Stimulated activated CD8-positive, alpha-beta memory T cell treated with anti-CD3 and anti-CD28 coated beads, Interleukin-7, amount 100 ng/mL, for 4 hours (primary cell): ENCODE results near the gene PACRG.

Source experiments
- DNase-seq, 2 donors: peaks; one replicate each; pipeline ENCODE4 v3.0.0-alpha.2; 2020; ENCODE audit warnings: low read depth in 2 of 2

The PACRG gene

DNA sequence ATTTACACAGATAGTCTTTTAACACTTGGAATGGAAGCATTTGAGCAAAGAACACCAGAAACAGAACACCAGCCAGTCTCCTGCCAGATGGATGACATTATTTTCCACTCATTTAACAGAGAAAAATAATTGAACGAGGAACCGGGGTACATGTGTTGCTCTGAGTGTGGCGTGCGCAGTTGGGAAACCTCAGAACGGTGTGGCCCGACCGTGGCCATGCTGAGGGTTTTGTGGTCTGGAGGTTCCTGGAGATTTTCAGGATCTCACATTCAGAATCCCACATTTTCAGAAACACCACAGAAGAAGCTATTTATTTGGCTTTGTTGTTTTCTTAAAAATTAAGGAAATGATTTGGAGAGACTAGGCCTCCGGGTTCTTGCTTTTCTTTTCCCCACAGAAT is 559.9 kb downstream of the PACRG start:
- no peak for DNase-seq

DNA sequence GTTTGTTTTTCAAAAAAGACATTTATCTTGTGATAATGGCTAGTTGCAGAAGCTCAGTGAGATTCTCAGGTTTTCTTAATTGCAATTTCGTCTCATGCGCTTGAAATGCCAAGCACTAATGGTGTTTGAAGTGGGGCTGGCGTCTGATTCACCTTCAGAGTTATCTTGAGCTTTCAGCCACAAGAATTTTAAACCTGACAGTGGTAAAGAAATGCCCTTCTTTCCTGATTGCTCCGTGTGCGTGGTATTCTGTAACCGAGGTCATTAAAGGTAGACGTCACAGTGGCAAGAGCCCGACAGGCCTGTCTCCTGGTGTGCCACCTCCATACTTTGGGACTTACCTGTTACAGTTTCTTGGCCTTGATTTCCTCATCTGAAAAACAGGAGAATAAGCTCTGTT is 560.3 kb downstream of the PACRG start:
- no peak for DNase-seq

DNA sequence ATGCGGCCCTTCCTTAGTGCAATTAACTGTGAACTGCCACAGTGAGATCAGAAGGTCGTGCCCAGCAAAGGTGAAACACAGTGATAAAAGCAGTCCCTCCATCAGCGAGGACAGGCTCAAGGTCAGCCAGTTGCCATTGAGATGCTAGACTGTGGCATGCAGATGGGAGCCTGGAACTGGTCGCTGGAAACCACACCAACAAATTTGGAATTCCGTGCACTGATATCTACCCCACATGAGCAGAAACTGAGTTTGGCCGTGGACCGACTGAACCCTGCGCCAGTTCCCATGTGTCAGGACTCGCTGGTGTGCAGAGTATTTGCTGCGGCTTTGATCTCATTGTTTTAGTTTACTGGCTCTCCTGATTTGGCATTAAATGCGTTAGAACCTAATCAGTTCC is 561.1 kb downstream of the PACRG start:
- DNase-seq, result no peak

DNA sequence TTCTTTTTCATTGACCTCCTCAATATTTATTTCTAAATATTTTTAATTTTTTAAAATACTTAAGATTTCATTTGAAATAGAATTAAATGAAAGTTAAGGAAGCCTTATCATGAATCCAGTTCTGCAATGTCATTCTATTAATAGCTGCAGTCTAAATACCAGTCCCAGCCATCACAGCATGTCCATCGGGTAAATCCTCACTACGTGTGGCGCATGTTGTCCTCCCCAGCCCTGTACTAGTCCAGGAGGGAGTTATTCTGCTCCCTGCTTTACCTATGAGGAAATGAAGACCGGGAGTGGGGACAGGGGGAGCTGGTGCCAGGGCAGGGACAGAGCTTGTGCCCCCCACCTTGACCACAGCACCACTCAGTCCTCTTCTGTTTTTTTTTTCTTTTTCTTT is 561.7 kb downstream of the PACRG start:
- no peak for DNase-seq

DNA sequence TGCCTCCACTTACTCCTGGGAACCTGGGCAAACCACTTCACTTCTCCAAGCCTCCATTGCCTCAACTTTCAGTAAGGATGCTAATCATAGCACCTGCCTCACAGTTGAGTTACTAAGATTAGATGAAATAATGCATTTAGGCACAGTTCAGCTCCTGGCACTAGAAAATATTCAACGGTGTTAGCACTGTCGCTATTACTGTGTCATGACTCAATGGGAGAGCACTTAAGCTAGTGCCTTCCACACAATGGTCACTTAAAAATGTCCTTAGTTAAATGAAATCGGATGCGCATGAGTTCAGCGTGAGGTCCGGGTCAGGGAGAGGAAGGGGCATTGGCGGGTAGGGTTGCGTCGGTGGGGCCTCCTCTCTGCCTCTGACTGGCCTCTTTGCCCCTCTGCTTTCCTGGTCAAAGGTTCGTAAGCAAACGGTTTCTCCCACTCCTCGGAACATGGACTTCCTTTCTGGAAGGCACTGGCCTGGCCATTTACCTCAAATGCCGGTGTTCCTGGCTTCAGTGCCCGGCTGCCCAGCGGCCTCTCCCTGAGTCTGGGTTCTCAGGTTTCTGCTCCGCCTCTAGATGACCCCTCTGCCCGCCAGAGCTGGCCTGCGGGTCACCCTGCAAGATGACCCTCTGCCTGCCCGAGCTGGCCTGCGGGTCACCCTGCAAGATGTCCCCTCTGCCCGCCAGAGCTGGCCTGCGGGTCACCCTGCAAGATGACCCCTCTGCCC is 562.9 kb downstream of the PACRG start:
- DNase-seq, result no peak

DNA sequence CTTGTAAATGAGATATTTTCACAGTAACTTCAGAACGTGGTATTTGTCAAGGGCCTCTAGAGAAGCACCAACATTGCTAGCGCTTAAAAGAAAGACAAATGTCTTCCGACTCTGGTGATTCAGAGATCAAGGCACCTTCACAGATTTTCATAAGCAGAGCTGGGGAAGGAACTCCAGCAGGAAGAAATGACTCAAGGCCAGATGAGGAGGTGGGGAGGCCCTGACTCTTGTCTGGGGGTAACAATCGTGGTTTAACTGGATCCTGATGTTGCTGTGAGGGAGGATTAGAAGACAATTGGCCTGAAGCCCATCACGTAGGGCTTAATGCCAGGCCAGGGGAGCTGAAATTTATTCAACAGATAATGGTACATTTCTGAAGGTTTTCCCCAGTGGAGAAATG is 563.8 kb downstream of the PACRG start:
- DNase-seq, result no peak

DNA sequence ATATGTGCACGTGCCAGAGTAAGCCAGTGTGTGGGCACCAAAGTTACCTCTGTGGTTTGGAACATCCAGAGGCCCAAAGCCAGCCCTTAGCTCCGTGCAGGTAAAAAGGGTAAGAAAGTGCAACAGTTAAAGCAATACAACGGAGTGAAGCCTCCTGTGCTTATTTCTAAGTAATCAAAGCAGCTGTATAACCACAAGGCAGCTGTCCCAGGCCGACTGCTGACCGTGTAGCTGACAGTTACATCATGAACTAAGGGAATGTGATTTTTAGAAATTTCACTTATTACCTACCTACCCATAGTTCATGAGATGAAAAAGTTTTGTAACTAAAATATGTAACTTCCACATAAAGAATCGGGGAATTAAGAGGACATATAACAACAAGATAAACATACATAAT is 565.5 kb downstream of the PACRG start:
- DNase-seq, result no peak

DNA sequence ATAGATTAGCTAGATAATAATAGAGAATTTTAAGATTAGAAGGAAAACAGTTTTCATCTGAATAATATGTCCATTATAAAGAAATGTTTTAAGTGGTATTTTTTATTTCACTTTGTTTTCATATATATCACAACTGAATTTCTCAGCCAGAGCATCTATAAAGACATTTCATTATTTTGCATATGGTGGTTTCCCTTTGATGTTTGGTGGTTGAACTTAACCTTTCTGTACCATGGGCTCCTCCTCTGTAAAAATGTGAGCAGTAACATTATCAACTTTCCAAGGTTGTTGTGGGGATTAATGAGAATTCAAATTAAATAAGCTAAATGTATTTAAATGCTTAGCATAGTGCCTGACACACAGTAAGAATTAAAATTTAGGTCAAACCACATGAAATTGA is 567.0 kb downstream of the PACRG start:
- DNase-seq, result no peak

DNA sequence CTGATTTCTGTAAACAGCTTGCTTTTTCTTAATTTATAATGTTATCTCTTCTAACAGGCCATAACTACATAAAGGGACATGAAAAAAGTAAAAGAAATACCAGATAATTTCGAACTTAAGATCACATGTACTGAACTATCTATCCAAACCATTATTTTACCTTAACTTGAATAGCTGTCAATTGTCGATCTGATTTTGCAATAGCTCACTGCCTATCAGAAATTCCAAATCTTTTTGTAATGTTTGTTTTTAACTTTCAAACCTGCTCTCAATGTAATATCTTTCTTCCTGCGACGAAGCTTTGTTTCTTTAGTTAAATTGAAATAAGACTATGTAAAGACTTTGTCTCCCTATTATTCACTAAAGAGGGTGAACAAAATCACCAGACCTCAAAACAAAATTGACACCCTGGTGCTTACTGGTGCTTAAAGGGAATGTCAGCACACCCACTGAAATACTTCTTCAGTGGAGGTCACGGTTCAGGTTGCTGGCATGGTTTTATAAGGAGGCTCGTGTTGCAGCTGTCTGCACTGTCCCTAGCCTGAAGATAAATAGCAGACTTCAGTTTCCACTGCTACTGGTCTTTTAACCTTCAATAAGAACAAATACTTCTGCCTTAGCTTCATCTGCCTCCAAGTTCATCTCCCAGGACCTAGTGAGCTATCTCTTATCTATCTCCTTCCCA is 569.2 kb downstream of the PACRG start:
- no peak for DNase-seq

DNA sequence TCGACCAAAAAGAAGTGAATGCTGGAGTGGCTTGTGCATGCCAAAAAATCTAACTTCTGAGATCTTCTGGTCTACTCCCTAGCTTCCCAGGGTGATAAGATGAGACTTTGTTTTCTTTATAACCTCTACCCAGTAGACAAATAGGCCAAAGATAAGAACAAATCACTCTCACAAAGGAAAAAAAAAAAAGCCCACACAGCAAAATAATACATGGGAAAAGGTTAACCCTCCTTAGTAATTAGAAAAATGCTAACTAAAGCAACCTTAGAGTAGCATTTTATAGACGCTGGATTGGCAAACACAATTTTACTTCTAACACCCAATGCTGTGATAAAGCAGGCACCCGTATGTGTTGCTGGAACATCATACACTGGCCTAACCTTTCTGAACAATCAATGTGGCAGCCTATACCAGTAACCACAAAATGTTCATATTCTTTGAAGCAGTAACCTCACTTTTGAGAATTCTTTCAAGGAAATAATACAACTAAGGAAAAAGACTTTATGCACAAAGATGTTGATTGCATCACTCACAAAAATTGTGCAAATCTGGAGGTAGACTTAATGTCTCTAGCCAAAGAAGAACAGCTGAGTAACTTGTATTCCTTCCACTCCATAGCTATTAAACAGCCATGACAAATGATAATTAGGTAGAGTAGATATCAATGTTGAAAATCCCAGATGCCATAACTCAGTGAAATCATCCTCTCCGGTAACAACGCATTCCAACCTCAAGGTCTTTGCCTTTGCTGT is 570.5 kb downstream of the PACRG start:
- DNase-seq, result no peak

DNA sequence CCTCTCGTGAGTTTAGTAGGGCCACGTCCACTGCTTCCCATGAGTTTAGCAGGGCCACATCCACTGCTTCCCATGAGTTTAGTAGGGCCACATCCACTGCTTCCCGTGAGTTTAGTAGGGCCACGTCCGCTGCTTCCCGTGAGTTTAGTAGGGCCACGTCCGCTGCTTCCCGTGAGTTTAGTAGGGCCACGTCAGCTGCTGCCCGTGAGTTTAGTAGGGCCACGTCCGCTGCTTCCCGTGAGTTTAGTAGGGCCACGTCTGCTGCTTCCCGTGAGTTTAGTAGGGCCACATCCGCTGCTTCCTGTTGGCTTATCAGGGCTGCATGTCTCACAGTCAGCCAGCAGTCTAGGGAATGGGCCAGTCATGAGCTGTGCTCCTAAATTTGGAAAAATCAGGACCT is 573.1 kb downstream of the PACRG start:
- DNase-seq, result no peak

DNA sequence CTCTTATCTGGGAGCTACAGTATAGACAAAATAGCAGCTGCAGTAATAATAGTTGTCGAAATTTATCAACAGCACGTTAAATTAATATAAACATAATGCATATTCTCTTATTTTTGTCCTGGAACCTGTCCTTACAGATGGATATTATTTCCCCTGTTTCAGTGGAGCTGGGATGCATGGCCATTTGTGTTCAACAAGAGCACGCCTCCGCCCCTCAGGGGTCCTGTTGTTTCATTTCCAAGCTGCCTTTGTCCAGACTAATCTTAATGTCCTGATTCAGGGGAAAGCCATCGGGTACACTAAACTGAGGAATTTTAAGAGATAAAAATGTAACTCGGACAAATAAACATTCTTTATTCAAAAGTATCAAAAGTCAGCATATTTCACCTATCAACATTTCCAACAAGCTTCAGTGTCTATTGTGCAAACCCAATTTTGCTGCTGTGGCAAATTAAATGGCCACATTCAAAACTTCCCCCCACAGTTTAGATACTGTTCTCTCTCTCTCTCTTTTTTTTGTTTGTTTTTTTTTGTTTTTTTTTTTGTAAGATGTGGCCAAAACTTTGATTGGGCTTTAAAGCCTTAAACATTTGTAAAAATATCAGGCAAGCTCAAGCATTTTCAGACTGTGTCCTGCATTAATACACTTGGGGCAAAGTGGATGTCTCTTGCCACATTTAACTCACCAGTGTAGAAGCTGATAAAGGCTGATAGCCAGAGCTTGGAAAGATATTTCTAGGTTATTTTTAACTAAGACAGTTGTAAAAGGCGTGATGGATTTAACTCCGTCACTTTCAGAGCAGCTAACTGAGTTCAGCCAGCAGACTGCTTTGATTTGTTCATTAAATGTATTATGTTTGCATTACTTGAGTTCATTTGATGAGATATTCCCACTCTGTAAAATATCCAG is 574.2 kb downstream of the PACRG start:
- DNase-seq, result no peak

DNA sequence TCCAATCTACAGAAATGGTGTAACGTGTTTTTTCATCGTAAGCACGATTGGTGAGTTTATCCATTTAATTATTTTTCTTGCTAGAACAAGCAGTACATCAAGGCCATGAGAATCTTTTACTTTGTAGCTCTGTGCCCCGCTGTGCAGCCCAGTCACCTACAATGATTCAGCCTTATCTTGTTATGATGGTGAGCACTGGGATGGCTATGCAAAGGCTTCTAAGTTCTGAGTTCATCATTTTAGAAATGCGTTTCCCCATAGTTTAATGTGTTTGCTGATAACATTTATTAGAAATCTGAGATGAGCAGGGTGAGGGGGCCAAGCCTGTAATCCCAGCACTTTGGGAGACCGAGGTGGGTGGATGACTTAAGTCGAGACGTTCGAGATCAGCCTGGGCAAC is 575.0 kb downstream of the PACRG start:
- DNase-seq, result no peak

DNA sequence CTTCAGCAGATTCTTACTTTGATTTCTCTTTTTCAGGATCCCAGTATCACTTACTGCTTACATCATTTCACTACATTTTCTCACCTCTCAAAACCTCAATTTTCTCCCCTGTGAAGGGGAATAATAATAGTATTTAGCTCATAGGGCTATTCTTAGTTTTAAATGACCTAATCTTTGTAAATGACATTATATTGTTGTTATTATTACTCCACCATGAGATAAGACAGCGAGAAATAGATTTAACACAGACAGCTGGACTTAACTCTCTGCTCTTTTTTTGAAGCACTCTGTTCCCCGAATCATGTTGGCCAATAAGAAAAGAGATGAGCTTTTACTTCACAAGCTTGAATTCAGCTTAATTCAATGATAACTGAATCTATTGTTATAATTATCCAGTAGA is 578.2 kb downstream of the PACRG start:
- DNase-seq, result no peak

DNA sequence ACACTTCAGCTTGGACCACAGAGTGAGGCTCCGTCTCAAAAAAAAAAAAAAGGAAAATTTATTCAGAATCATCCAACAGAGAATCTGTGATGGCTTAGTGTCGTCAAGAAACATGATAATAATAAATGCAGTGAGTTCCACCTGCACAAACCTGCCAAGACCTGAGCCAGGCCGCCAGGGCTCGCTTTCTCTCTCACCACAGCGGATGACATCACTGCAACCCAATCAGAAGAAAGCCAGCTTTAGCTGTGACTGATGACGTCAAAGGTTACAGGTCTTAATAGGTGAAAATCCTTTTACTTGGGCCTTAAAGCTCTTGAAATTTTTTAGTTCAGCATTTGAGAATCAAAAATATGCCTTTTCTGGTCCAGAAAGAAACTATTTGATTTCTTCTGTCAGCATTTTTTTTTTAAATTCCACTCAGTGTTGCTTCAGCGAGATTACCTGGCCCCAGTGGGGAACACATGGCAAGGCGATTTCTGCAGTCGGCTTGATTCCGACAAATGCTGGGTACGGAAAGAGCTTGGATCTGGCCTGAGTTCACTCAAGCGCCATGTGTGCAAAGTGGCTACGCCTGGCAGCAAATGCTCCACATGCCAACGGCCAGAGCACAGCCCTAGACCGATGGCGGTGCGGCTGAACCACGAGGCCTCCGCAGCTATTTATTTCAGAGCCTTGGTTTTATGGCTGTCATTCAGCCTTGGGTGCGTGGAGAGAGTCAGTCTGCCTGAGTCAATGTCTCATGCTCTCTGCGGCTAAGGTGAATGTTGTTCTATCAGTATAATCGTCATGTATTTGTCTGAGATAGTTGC is 581.1 kb downstream of the PACRG start:
- no peak for DNase-seq

DNA sequence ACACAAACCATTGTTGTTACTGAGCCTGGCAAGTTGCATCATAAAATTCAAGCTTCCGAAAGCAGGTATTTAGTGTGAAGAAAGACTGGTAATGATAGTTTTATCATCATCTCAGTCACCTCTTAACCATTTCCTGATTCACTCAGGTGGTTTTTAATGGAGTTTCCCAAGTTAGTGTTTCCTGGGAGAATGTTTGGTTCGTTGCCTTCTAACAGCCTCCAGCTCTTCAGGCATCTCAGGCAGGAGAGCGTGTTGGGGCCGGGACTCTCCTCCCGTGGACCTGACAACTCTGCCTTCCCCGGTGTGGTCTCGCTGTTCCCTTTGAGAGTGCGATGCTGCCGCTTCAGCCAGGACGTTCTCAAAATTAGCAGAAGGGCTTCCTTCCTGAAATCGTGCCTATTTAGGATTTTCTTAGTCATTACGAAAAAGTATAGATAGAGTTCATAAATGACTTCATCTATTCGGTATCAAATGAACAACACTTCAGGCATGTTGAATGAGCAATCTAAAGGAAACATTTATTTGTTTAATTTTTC is 581.8 kb downstream of the PACRG start:
- no peak for DNase-seq

DNA sequence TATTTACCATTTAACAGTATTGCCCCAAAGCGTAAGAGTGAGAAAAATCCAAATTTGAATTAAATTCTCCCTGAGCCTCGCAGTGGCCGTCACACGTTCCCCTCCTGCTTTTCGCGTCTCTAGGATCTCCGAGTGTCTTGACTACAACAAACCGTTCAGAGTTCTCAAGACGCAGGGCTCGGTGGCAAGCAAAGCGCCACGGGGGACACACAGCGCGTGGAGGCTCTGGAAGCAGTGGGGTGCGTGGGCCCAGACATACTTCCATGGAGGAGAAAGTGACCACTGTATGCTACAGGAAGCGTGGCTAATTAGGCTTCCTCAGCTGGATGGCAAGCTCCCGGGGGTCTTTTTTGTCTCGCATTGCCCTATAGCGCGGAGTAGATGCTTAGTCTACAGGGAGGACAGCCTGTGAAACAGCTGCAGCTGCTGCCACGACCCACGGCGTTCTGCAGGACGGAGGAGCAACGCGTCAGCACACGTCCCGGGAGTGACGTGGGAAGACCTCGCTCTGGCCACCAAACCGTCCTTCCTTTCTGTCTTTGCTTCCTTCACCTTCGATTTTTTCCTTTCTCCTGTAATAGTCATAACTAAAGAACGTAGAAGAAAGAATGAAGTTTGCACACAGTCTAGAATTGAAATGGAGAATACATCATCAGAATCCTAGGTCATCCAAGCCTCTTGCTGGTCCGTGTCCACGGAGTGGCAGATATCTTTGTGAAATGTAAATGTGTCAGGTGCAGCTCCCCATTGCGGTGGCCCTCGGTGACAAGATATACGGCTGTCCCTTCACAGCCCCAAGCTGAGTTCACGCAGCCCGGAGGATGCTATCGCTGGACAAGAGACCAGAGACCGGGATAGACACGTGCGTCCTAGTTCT is 582.6 kb downstream of the PACRG start:
- no peak for DNase-seq

DNA sequence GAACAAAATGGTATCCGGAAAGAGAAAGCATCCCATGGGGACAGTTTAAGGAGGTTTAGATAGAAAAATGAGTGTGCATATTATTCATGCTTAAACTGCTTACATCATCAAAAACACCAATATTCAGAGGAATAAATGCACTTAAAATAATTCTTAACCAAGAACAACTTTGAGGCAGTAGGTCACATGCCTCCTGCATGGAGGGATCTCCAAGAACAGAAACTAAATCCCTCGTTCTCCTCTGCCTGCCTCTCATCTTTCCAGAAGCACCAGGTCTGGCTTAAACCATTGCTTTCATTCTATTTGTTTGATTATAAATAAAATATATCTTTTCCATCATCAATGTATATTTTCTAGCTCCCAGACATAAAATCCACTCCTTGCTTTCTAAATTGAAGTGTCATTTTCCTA is 583.2 kb downstream of the PACRG start:
- no peak for DNase-seq

DNA sequence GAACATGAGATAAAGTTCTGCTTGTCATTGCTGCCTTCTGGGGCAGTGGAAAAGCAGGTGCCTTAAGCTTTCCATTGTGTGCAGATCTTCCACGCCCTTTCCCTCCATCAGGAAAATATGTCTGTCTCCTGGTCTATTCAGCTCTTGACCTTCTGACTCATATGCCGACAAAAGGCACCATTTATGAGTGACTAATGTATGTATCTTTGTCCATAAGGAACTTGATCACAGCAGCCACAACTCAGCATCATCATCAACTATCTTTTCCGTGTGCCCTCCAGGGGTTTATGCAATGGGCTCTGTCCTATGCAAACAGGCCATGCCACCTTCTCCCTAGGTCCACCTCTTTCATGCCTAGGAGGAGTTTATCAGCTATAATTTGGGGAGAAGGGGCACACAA is 584.1 kb downstream of the PACRG start:
- DNase-seq, result no peak

DNA sequence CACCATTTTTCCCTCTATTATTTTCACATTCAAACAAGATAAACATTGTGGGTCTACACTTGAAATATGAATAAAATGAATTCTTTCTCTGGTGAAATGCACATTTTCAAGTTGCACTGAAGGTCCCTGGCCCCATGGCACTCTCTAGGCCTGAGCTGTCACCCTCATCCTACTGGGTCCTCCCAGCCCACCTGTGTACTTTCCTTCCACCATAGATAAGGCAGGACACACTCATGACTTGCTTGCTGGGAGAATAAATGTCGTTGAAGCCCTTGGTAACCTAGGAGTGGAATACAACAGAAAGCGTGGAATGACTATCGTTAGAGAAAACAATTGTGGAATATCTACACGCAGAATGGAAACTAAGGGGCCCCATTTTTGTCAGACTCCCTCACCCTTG is 585.8 kb downstream of the PACRG start:
- no peak for DNase-seq
